ENCODE measurements around the gene RASSF3. TPM values are rescaled to one million over a fixed set of nuclear protein-coding genes. Genes with fewer than 3 reads are reported as not detected.

RASSF3 gene
- total and polyA plus RNA-seq, 2 of the 13 experiments (the other 11 are each of a cell fraction or from before 2014, with no cell fraction given), result 15.5 to 16.0 TPM

GRCh38 chr12:64611341-64612284 lies 1.3 kb downstream of the RASSF3 start (continued):
- no peak for TF ChIP-seq ZNF646 (CRISPR knock-in tag; IDR thresholded peaks at IDR 0.05)
- TF ChIP-seq E2F1 (CRISPR knock-in tag; IDR thresholded peaks at IDR 0.05), result 0 out of 2 replicates have a peak, but pooled peaks have one; percentile 8
- no peak for TF ChIP-seq GMEB2 (CRISPR knock-in tag; IDR thresholded peaks at IDR 0.05; ENCODE audit: low read depth)
- TF ChIP-seq ZNF768 (CRISPR knock-in tag; IDR thresholded peaks at IDR 0.05), result no peak
- TF ChIP-seq TOE1 (CRISPR knock-in tag; IDR thresholded peaks at IDR 0.05), result 0 out of 2 replicates have a peak, but pooled peaks have one; percentile 19
- TF ChIP-seq HHEX (CRISPR knock-in tag; IDR thresholded peaks at IDR 0.05), result no peak
- TF ChIP-seq ZSCAN30 (CRISPR knock-in tag; IDR thresholded peaks at IDR 0.05), result no peak
- no peak for TF ChIP-seq ZBTB21 (CRISPR knock-in tag; IDR thresholded peaks at IDR 0.05)
- no peak for TF ChIP-seq ELK4 (CRISPR knock-in tag; IDR thresholded peaks at IDR 0.05; ENCODE audit: borderline replicate concordance)
- TF ChIP-seq MTERF4 (CRISPR knock-in tag; IDR thresholded peaks at IDR 0.05), result 0 out of 2 replicates have a peak, but pooled peaks have one; percentile 14
- peak; percentile 33; the same call in 1 of the 2 replicates for TF ChIP-seq HNRNPL (IDR thresholded peaks at IDR 0.05; ENCODE audit: low read depth, low read length)
- TF ChIP-seq ZNF784 (CRISPR knock-in tag; IDR thresholded peaks at IDR 0.05; ENCODE audit: borderline replicate concordance), result no peak
- TF ChIP-seq ARHGAP35 (CRISPR knock-in tag; IDR thresholded peaks at IDR 0.05; ENCODE audit: borderline replicate concordance), result no peak
- TF ChIP-seq RBAK (CRISPR knock-in tag; IDR thresholded peaks at IDR 0.05), result no peak
- no peak for TF ChIP-seq ZBTB42 (CRISPR knock-in tag; IDR thresholded peaks at IDR 0.05)

All from HepG2 (cell line).